ENCODE data around the gene RNF150.

- TF ChIP-seq CTCF (IDR thresholded peaks at IDR 0.05), result no peak
- no peak for TF ChIP-seq E2F6 (IDR thresholded peaks at IDR 0.05; ENCODE audit: borderline replicate concordance, low read depth)
- TF ChIP-seq EP300 (IDR thresholded peaks at IDR 0.05), result no peak
- no peak for TF ChIP-seq ZC3H11A (IDR thresholded peaks at IDR 0.05)
- TF ChIP-seq REST (IDR thresholded peaks at IDR 0.05), result no peak
- no peak for TF ChIP-seq CHD4 (IDR thresholded peaks at IDR 0.05; ENCODE audit: borderline replicate concordance)
- TF ChIP-seq TP53 (CRISPR knock-in tag; IDR thresholded peaks at IDR 0.05), result no peak
- no peak for TF ChIP-seq MAZ (IDR thresholded peaks at IDR 0.05; ENCODE audit: borderline replicate concordance, low read depth, low read length)
- TF ChIP-seq POLR2A (IDR thresholded peaks at IDR 0.05; ENCODE audit: low read length), result no peak
- no peak for TF ChIP-seq USF2 (IDR thresholded peaks at IDR 0.05)
- TF ChIP-seq HOXB5 (CRISPR knock-in tag; IDR thresholded peaks at IDR 0.05), result no peak
These were observed 43.9 kb upstream of the RNF150 start for GRCh38 chr4:141177171-141177570.

All from A549 (cell line).